ENCODE measurements around the gene ASRGL1.

- TF ChIP-seq CTCF (IDR thresholded peaks at IDR 0.05) (no peak), POLR2A (IDR thresholded peaks at IDR 0.05) (no peak), EP300 (IDR thresholded peaks at IDR 0.05) (no peak)
These were observed 56.5 kb downstream of the ASRGL1 start for GRCh38 chr11:62393735-62394134.

Measured in tibial nerve (tissue), 4 donors.